Upper lobe of right lung (tissue), 1 donor: Measurements from ENCODE around the gene DRG1. TPM values are rescaled to one million over a fixed set of nuclear protein-coding genes. Genes with fewer than 3 reads are reported as not detected.
"Not testable (repeated sequence)": the region's sequence is repeated elsewhere in the genome, so short reads cannot be mapped to it uniquely, and the experiment has no call there.

Source experiments
- ATAC-seq: fragments of 200-7000 bp; cut with Tn5 transposase; one replicate; pipeline ENCODE4 v1.9.1; 2020; ENCODE audit warnings: mild to moderate bottlenecking, moderate library complexity
- DNase-seq: peaks from one replicate; pipeline ENCODE4 v3.0.0-alpha.2; 2020
- H3K27ac ChIP-seq: fragments of 200-600 bp; one replicate; pipeline ENCODE4 v1.8.0; 2022
- H3K27me3 ChIP-seq: fragments of 200-600 bp; one replicate; pipeline ENCODE4 v1.8.0; 2022; ENCODE audit warnings: mild to moderate bottlenecking
- H3K36me3 ChIP-seq: fragments of 200-600 bp; one replicate; pipeline ENCODE4 v1.8.0; 2022
- H3K4me1 ChIP-seq: fragments of 200-600 bp; one replicate; pipeline ENCODE4 v1.8.0; 2022
- H3K4me3 ChIP-seq: fragments of 200-600 bp; one replicate; pipeline ENCODE4 v1.8.0; 2022; ENCODE audit warnings: mild to moderate bottlenecking
- H3K9me3 ChIP-seq: fragments of 200-600 bp; one replicate; pipeline ENCODE4 v1.8.0; 2022
- CTCF ChIP-seq: fragments of 200-600 bp; IDR thresholded peaks from one replicate; pipeline ENCODE4 v1.8.0; 2022; ENCODE audit warnings: antibody characterized with exemption
- intact Hi-C: fragments of 100-400 bp; cut with DNase I; formaldehyde crosslinking; loops from one replicate; pipeline ENCODE4 v1.11.0; 2022
- total RNA-seq: library from RNA; stranded (reverse); fragmentation: NEBNext Ultra II Directional; extraction: Animal tissue kit (Norgen Biotek cat#: 25700); gene quantifications from one replicate; pipeline ENCODE4 v1.2.1, GENCODE V29; 2021
- donor health status: DM: no; HTN: yes; CAD: no; lungs with severe emphysema.

Gene DRG1
- total RNA-seq, 1 donor from 2014 or later = 35.5 TPM

DNA sequence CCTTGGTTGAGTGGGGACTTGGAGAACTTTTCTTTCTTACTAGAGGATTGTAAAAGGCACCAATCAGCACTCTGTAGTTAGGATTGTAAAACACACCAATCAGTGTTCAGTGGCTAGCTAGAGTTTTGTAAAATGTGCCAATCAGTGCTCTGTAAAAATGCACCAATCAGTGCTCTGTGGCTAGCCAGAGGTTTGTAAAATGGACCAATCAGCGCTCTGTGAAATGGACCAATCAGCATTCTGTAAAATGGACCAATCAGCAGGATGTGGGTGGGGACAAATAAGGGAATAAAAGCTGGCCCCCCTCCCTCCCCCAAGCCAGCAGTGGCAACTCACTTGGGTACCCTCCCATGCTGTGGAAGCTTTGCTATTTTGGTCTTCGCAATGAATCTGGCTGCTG is 5.5 kb upstream of the DRG1 start:
- H3K27me3 ChIP-seq = no peaks in the 10 kb centered on the region
- H3K4me1 ChIP-seq = no peaks in the 10 kb centered on the region
- no peaks in the 10 kb centered on the region for H3K36me3 ChIP-seq
- intact Hi-C loops = no loop called here
- TF ChIP-seq CTCF = no peak
- no peak for ATAC-seq
- H3K27ac ChIP-seq = no peak overlapping the region
- no peaks in the 10 kb centered on the region for H3K9me3 ChIP-seq
- H3K4me3 ChIP-seq = no peak overlapping the region
- DNase-seq = no peak

GRCh38 chr22:31394326-31394725 is 5.1 kb upstream of the DRG1 start:
- Histone ChIP-seq H3K4me3 (no peak overlapping the region), H3K27me3 (no peaks in the 10 kb centered on the region), H3K36me3 (no peaks in the 10 kb centered on the region), H3K9me3 (no peaks in the 10 kb centered on the region), H3K27ac (no peak overlapping the region), H3K4me1 (no peaks in the 10 kb centered on the region)
- intact Hi-C loops = no loop called here
- DNase-seq = no peak
- no peak for TF ChIP-seq CTCF
- ATAC-seq = no peak

GRCh38 chr22:31398231-31398630 is 1.2 kb upstream of the DRG1 start:
- TF ChIP-seq CTCF = no peak
- intact Hi-C loops = no loop called here

DNA sequence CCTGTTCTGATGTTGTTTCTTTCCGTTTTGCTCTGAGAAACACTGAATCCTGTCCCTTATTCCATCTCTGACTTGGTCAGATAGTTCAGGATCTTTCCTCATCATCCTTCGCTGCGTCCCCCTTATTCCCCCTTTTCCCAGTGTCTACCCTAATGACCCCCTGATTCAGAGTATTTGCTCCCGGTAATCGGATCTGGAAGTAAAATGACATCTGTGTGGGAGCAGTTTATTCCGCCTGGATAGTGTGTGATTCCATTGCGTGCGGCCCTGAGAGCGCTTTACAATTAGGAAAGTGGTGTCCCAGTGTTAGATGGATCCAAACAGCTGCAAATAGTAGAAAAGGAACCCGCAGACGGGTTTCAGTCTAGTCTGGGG is 606 bp downstream of the DRG1 start:
- Histone ChIP-seq H3K4me3 (peak overlapping the region; percentile 86), H3K27ac (peak overlapping the region; percentile 87), H3K27me3 (no peaks in the 10 kb centered on the region), H3K4me1 (peaks cover 10% of the 10 kb centered on the region), H3K36me3 (peaks cover 37% of the 10 kb centered on the region), H3K9me3 (no peaks in the 10 kb centered on the region)
- intact Hi-C loops = no loop called here
- no peak for DNase-seq
- TF ChIP-seq CTCF = no peak
- no peak for ATAC-seq

More at GRCh38 chr22:31398231-31398630, 1.2 kb upstream of the DRG1 start:
- no peaks in the 10 kb centered on the region for H3K9me3 ChIP-seq
- H3K27me3 ChIP-seq = no peaks in the 10 kb centered on the region
- H3K27ac ChIP-seq = no peak overlapping the region
- no peak overlapping the region for H3K4me3 ChIP-seq
- DNase-seq = no peak
- no peak for ATAC-seq
- peaks cover 19% of the 10 kb centered on the region for H3K36me3 ChIP-seq
- peaks cover 10% of the 10 kb centered on the region for H3K4me1 ChIP-seq

GRCh38 chr22:31402350-31402749 is 2.9 kb downstream of the DRG1 start:
- H3K27ac ChIP-seq, H3K4me3 ChIP-seq, H3K27me3 ChIP-seq, DNase-seq, H3K4me1 ChIP-seq, ATAC-seq, H3K9me3 ChIP-seq, intact Hi-C loops: not testable (repeated sequence)
- peaks cover 60% of the 10 kb centered on the region for H3K36me3 ChIP-seq

DNA sequence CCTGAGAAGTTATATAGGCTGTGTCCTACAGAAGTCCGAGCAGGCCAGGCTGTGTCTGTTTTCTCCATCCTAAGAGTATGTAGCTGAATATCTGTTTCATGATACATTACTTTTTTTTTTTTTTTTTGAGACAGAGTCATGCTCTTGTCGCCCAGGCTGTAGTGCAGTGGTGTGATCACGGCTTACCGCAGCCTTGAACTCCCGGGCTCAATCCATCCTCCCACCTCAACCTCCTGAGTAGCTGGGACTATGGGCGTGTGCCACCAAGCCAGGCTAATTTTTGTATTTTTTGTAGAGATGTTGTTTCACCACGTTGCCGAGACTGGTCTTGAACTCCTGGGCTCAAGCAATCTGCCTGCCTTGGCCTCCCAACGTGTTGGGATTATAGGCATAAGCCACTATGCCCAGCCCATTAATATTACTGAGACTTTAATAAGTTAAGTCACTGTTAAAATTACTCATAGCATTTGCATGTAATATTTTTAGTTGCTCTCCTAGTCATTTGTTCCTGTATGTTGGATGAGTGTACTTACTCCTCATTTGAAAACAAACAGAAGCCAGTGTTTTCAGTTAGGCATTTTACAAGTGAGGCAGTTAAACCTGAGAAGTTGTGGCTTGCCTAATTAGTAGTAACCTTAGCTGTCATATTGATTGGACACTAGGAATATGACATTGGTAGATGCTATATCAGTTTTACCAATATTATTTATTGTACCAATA is 26.1 kb downstream of the DRG1 start:
- Histone ChIP-seq H3K9me3 (no peaks in the 10 kb centered on the region), H3K4me1 (no peaks in the 10 kb centered on the region), H3K36me3 (peaks cover 98% of the 10 kb centered on the region), H3K27ac (no peak overlapping the region), H3K27me3 (no peaks in the 10 kb centered on the region), H3K4me3 (no peak overlapping the region)
- intact Hi-C loops = no loop called here
- DNase-seq = no peak
- no peak for TF ChIP-seq CTCF
- ATAC-seq = no peak
